ENCODE measurements around the gene PSME1.

DNA sequence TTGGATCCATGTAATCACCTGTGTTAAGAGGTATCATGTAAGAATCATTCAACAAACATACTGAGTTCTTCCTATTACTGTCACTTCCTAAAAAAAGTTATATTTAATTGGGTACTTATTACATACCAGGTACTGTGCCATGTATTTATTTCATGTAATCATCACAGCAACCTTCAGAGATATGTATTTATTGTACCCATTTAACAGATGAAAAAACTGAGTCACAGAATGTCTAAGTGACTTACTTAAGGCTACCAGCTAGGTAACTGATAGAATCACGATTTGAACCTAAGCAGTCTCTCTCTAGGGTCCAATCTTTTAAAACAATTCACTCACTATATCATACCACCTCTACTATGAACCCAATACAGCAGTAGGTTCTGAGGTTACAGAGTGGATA is 8.5 kb downstream of the PSME1 start:
- TF ChIP-seq, protein P1, sequence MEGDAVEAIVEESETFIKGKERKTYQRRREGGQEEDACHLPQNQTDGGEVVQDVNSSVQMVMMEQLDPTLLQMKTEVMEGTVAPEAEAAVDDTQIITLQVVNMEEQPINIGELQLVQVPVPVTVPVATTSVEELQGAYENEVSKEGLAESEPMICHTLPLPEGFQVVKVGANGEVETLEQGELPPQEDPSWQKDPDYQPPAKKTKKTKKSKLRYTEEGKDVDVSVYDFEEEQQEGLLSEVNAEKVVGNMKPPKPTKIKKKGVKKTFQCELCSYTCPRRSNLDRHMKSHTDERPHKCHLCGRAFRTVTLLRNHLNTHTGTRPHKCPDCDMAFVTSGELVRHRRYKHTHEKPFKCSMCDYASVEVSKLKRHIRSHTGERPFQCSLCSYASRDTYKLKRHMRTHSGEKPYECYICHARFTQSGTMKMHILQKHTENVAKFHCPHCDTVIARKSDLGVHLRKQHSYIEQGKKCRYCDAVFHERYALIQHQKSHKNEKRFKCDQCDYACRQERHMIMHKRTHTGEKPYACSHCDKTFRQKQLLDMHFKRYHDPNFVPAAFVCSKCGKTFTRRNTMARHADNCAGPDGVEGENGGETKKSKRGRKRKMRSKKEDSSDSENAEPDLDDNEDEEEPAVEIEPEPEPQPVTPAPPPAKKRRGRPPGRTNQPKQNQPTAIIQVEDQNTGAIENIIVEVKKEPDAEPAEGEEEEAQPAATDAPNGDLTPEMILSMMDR (IDR thresholded peaks at IDR 0.05), result no peak
- no peak for TF ChIP-seq POLR2A (IDR thresholded peaks at IDR 0.05)
